PC-3 (cell line): ENCODE results near the gene PSMB5. TPM values are rescaled to one million over a fixed set of nuclear protein-coding genes. Genes with fewer than 3 reads are reported as not detected.

ENCODE experiments used
- ATAC-seq: fragments of 200-7000 bp; cut with Tn5 transposase; 2 replicates; pipeline ENCODE4 v1.9.1; 2020; ENCODE audit warnings: mild to moderate bottlenecking, moderate library complexity
- BruUV-seq: library from RNA; stranded (reverse); fragments of 400-500 nt; replicated peaks from 2 replicates; lab custom pipeline; 2021; lab: Mats Ljungman, UMichigan
- CTCF ChIA-PET: fragments of 300-600 bp; sonication (Branson Sonifier 250); formaldehyde crosslinking; loops from one replicate; lab custom pipeline; 2022; ENCODE audit warnings: antibody characterized with exemption; lab: Charles Lee
- POLR2A ChIA-PET: fragments of 300-600 bp; sonication (Branson Sonifier 250); formaldehyde crosslinking; loops from one replicate; lab custom pipeline; 2022; ENCODE audit warnings: antibody characterized with exemption; ENCODE audit not compliant: unreplicated experiment; lab: Charles Lee
- DNase-seq: peaks from one replicate; pipeline ENCODE4 v3.0.0-alpha.2; 2015
- H2AFZ ChIP-seq: fragments of 300-600 bp; sonication (generic); 2 replicates; pipeline ENCODE4 v1.6.0; 2016; ENCODE audit warnings: antibody characterized with exemption, low read length
- H3F3A ChIP-seq: fragments of 300-600 bp; sonication (generic); one replicate; pipeline ENCODE4 v1.6.0; 2017; ENCODE audit warnings: antibody characterized with exemption, low read length, control low read depth, mild to moderate bottlenecking; ENCODE audit not compliant: unreplicated experiment
- H3K27ac ChIP-seq: fragments of 300-600 bp; sonication (generic); 2 replicates; pipeline ENCODE4 v1.5.1; 2016; ENCODE audit warnings: mild to moderate bottlenecking, low read length
- H3K27me3 ChIP-seq: fragments of 300-600 bp; sonication (generic); 2 replicates; pipeline ENCODE4 v1.6.1; 2016; ENCODE audit warnings: low read length, mixed read lengths
- H3K36me3 ChIP-seq: fragments of 300-600 bp; sonication (generic); 2 replicates; pipeline ENCODE4 v1.6.1; 2016; ENCODE audit warnings: low read depth, mixed run types, low read length, mixed read lengths
- H3K4me1 ChIP-seq: fragments of 300-600 bp; sonication (generic); 2 replicates; pipeline ENCODE4 v1.5.1; 2016; ENCODE audit warnings: low read length; ENCODE audit not compliant: insufficient read depth
- H3K4me2 ChIP-seq: fragments of 300-600 bp; sonication (generic); 2 replicates; pipeline ENCODE4 v1.6.0; 2016; ENCODE audit warnings: low read length
- H3K4me3 ChIP-seq: fragments of 300-600 bp; sonication (generic); 2 replicates; pipeline ENCODE4 v1.5.1; 2016; ENCODE audit warnings: mild to moderate bottlenecking, low read length, mixed read lengths
- H3K79me2 ChIP-seq: fragments of 300-600 bp; sonication (generic); 2 replicates; pipeline ENCODE4 v1.6.1; 2017; ENCODE audit warnings: low read length, mixed read lengths
- H3K9ac ChIP-seq: fragments of 300-600 bp; sonication (generic); 2 replicates; pipeline ENCODE4 v1.6.0; 2016; ENCODE audit warnings: mild to moderate bottlenecking, low read length
- H3K9me2 ChIP-seq: fragments of 300-600 bp; sonication (generic); replicated peaks from 2 replicates; pipeline ENCODE4 v1.6.1; 2016; ENCODE audit warnings: mixed run types, low read length, mixed read lengths
- H3K9me3 ChIP-seq: fragments of 300-600 bp; sonication (generic); 2 replicates; pipeline ENCODE4 v1.6.1; 2016; ENCODE audit warnings: low read length, mixed read lengths
- H4K20me1 ChIP-seq: fragments of 300-600 bp; sonication (generic); 2 replicates; pipeline ENCODE4 v1.6.1; 2016; ENCODE audit warnings: low read length, mixed read lengths
- CTCF ChIP-seq: fragments of 300-600 bp; sonication (generic); conservative IDR thresholded peaks from 2 replicates; pipeline ENCODE4 v1.5.1; 2017; ENCODE audit warnings: antibody characterized with exemption, low read depth, mild to moderate bottlenecking, low read length
- EZH2 ChIP-seq: fragments of 300-600 bp; sonication (generic); IDR thresholded peaks from one replicate; pipeline ENCODE4 v1.6.1; 2017; ENCODE audit warnings: antibody characterized with exemption, mild to moderate bottlenecking, low read length; ENCODE audit not compliant: unreplicated experiment
- EZH2phosphoT487 ChIP-seq: fragments of 300-600 bp; sonication (generic); IDR thresholded peaks from 2 replicates; pipeline ENCODE4 v1.6.1; 2018; ENCODE audit warnings: mild to moderate bottlenecking, antibody characterized with exemption, low read length, borderline replicate concordance
- intact Hi-C: fragments of 100-400 bp; cut with micrococcal nuclease; formaldehyde crosslinking; loops from 2 replicates; pipeline ENCODE4 v1.9.0; 2023
- total RNA-seq: library from RNA; depleted of rRNA; stranded (reverse); fragments of >200 nt; gene quantifications from 2 replicates; pipeline ENCODE4 v1.2.3, GENCODE V29; 2014

PSMB5 gene
- total RNA-seq, 1 experiment from 2014 or later: 424 TPM

DNA sequence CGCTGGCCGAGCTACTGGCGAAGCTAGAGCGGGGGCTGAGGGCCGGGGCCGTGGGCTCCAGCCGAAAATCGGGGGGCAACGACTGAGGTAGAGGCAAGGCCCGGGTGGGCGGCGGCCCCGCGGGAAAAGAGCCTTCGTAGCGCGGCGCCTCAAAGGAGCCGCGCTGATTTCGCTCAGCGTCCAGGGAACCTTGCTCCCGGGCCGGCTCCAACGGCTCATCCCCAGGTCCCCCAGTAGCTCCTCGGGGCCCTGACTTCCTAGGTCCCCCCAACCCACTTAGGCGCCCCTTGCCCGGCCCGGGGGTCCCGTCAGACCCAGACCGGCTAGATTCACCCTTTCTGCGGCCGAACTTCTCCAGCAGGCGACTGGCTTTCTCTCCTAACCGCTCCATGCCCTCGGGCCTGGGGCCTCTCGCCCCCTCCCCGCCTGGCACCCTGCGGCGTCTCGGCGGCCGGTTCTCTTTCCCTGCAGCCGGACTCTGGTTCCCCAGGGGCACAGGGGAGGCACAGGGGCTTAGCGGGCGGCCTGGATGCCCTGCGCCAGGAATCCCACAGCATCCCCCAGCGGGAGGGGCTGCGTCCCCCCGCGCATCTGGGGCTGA is 52.7 kb downstream of the PSMB5 start:
- Histone ChIP-seq H3F3A (peaks cover 4% of the 10 kb centered on the region), H3K9ac (peak overlapping the region; percentile 77), H3K27me3 (no peaks in the 10 kb centered on the region), H3K9me2 (no peaks in the 10 kb centered on the region), H3K4me2 (peak overlapping the region; percentile 87), H3K4me3 (peak overlapping the region; percentile 80), H3K36me3 (no peaks in the 10 kb centered on the region; the same call in 1 of the 2 replicates), H3K4me1 (peaks cover 32% of the 10 kb centered on the region), H4K20me1 (no peaks in the 10 kb centered on the region), H2AFZ (peak overlapping the region; percentile 89), H3K9me3 (no peaks in the 10 kb centered on the region), H3K27ac (no peak overlapping the region), H3K79me2 (peaks cover 65% of the 10 kb centered on the region)
- TF ChIP-seq CTCF: no peak
- no peak for TF ChIP-seq EZH2phosphoT487
- TF ChIP-seq EZH2: no peak
- POLR2A ChIA-PET: interaction anchor here (0.6 to 1.6 kb wide), 4 partner anchors 17 to 113 kb away, joined by 3 to 8 read pairs (median 6); partner anchors contain the start of genes ACIN1 and PSMB5
- intact Hi-C loops: loop anchor here (10.0 kb wide), 1 partner anchor 203 kb away; the partner anchor contains the start of gene SLC7A8
- no peak for ATAC-seq
- CTCF ChIA-PET: interaction anchor here (0.6 to 2.4 kb wide), 3 partner anchors 8 to 78 kb away, joined by 3 to 17 read pairs (median 17); partner anchors contain the start of gene PRMT5
- BruUV-seq: no TSS peak
- no peak for DNase-seq

GRCh38 chr14:22981090-22981875 is 53.4 kb downstream of the PSMB5 start:
- ChIA-PET POLR2A (interaction anchor here (0.8 to 1.6 kb wide), 2 partner anchors 26 to 113 kb away, joined by 5 to 8 read pairs; partner anchors contain the start of gene ACIN1), CTCF (interaction anchor here (0.6 to 2.4 kb wide), 3 partner anchors 8 to 79 kb away, joined by 3 to 17 read pairs (median 17); partner anchors contain the start of gene PRMT5)
- Histone ChIP-seq H4K20me1 (no peaks in the 10 kb centered on the region), H3K27me3 (no peaks in the 10 kb centered on the region), H3K36me3 (no peaks in the 10 kb centered on the region), H3K4me1 (peaks cover 39% of the 10 kb centered on the region), H3F3A (peaks cover 4% of the 10 kb centered on the region), H3K79me2 (peaks cover 71% of the 10 kb centered on the region), H3K9me2 (no peaks in the 10 kb centered on the region), H3K9ac (peak overlapping the region; percentile 77), H3K4me2 (peak overlapping the region; percentile 87), H3K4me3 (peak overlapping the region; percentile 80), H3K27ac (peak overlapping the region; percentile 29), H3K9me3 (no peaks in the 10 kb centered on the region), H2AFZ (peak overlapping the region; percentile 89)
- peak; percentile 43 for DNase-seq
- TF ChIP-seq EZH2 (no peak), EZH2phosphoT487 (no peak), CTCF (no peak)
- BruUV-seq: TSS peak; percentile 85
- ATAC-seq: no peak; the same call in none of the 2 replicates
- intact Hi-C loops: loop anchor here (10.0 kb wide), 1 partner anchor 204 kb away; the partner anchor contains the start of gene SLC7A8
